ENCODE measurements around the gene CKLF.
"Not testable (repeated sequence)": the region's sequence is repeated elsewhere in the genome, so short reads cannot be mapped to it uniquely, and the experiment has no call there.

The CKLF gene

DNA sequence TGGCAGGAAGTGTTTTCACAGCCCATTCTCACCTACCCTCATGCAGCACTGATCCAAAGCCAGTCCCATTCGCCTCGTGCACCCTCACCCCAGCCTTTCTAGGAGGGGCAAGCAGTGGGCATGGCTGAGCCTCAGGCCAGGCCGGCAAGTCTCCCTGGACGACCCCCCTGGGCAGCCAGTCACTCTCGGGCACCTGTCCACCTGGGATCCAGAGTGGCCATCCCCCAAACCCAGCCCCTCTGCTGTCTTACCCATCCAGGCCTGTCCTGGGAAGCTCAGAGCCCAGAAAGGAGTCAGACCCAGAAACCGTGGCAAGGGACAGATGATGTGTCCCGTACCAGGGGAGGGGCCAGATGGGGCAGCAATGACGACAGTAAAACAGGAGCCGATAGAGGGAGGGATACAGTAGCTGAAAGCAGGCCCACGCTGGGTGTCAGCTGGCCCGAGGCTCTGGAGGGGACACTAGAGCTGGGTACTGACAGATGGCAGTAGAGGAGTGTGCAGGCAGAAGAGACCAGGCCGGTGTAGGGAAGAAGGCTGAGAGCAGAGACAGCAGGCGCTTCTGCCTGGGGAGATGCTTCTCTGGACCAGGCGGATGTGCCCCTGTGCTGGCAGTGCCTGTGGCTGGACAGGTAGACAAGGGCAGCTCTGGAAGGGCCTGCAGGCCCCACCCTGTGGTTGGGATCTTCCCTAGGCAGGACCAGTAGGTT, 57.9 kb downstream of the CKLF start:
- no peak for DNase-seq
- no peak for TF ChIP-seq POLR2A (IDR thresholded peaks at IDR 0.05; ENCODE audit: low read length)
- TF ChIP-seq GATA1 (IDR thresholded peaks at IDR 0.05; ENCODE audit: low read depth, low read length), result no peak

DNA sequence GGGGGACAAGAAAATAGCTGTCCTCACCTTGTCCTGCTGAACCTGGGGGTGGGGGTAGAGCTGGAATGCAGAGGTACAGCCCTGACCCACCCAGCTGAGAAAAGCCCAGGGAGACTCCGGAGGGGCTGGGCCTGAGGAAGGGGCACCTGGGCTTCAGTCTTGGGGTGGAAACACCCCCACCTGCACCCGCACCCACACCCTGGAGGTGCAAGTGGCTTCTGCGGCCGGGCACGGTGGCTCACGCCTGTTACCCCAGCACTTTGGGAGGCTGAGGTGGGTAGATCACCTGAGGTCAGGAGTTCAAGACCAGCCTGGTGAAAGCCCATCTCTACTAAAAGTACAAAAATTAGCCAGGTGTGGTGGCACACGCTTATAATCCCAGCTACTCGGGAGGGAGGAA, 59.5 kb downstream of the CKLF start:
- DNase-seq, result not testable (repeated sequence)

DNA sequence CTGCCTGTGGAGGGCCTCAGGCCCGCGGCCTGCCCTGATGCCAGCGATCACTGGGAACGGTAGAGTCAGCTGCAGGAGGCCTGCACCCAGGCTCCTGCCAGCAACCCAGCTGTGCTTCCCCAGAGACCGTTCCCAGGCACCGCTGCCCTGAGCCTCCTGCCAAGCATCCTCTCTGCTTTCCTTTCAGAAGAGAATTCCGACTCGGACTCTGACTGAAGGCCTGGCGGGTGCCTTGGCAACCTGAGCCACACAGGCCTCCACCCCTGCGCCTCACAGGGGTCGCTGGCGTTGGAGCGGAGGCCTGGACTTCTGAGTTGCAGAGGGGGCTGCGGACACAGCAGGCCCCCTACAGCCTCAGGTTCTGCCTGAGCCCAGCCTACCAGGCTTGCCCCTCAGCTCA, 60.0 kb downstream of the CKLF start:
- TF ChIP-seq GATA1 (IDR thresholded peaks at IDR 0.05; ENCODE audit: low read depth, low read length) (no peak), POLR2A (IDR thresholded peaks at IDR 0.05; ENCODE audit: low read length) (no peak)
- DNase-seq, result no peak

DNA sequence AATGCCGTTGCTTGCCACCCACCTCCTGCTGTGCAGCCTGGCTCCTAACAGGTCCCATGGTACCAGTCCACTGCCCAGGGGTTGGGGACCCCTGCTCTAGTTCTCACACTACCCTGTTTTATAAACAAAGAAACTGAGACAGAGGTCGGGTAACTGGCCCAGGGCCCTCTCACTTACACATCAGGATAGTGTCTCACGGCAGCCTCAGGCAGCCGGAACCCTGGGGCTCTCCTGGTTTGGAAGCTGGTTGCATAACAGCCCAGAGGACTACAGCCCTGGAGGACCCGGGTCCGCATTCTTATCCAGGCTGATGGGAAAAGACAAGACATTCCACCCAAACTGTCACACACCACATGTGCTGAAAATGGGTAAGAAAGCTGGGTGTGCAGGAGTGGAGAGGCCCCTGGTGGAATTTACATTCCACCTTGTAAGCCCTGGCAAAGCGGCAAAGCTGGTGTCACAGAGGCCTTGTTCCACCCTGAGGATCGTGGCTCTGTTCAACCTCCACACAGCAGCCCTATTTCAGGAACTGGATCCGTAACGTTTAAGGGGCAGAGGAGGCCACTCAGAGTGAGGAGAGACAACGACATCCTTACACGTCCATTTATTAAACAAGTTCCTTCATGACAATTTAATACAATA, 61.9 kb downstream of the CKLF start:
- no peak for DNase-seq
- TF ChIP-seq GATA1 (IDR thresholded peaks at IDR 0.05; ENCODE audit: low read depth, low read length), result no peak
- no peak for TF ChIP-seq POLR2A (IDR thresholded peaks at IDR 0.05; ENCODE audit: low read length)
